ENCODE measurements around the gene SSU72. TPM values are rescaled to one million over a fixed set of nuclear protein-coding genes. Genes with fewer than 3 reads are reported as not detected.

Gene SSU72
- total RNA-seq, 1 experiment from 2014 or later, result 179 TPM

GRCh38 chr1:1597275-1597930 lies 22.7 kb upstream of the SSU72 start:
- H3K14ac ChIP-seq (ENCODE audit: insufficient read depth, low read length), result no peak overlapping the region
- H3T11ph ChIP-seq (ENCODE audit: low read length), result no peak overlapping the region
- H2BK20ac ChIP-seq (ENCODE audit: low read depth, low read length, poor library complexity, severe bottlenecking), result no peak overlapping the region
- H2BK12ac ChIP-seq (ENCODE audit: insufficient read length, low read depth, low read length), result no peak overlapping the region
- H3K79me2 ChIP-seq (ENCODE audit: insufficient read depth, low read length), result no peaks in the 10 kb centered on the region
- Mint-ChIP-seq H3K36me3 (ENCODE audit: insufficient read depth in 1 of 3, low read depth in 3 of 3) (no peaks in the 10 kb centered on the region), H3K27me3 (ENCODE audit: low read depth) (peaks cover 40% of the 10 kb centered on the region), H3K4me3 (peak overlapping the region; percentile 17 to 64; a peak in 2 of 5 replicates), H3K9me3 (no peaks in the 10 kb centered on the region), H3K27ac (no peak overlapping the region), H3K4me1 (peaks cover 4 to 12% of the 10 kb centered on the region in 2 experiments)
- no peak overlapping the region for H2AK5ac ChIP-seq (ENCODE audit: insufficient read length, low read length)
- no peak overlapping the region for H4K5ac ChIP-seq (ENCODE audit: insufficient read length, low read depth, low read length)
- no peak overlapping the region for H4K91ac ChIP-seq (ENCODE audit: insufficient read length, low read depth, low read length)
- DNase-seq, result peak; percentile 77
- H4K8ac ChIP-seq (replicated peaks; ENCODE audit: insufficient read length, low read depth, low read length), result no peak overlapping the region
- no peak overlapping the region for H3K9ac ChIP-seq (ENCODE audit: extremely low read depth, insufficient read length, low read length)
- no peak overlapping the region for H3K18ac ChIP-seq (ENCODE audit: insufficient read length, low read depth, low read length)
- TF ChIP-seq CTCF (conservative IDR thresholded peaks at IDR 0.05), result peak; percentile 57
- no peak overlapping the region for H3K4ac ChIP-seq (ENCODE audit: low read depth, low read length)
- no peak overlapping the region for H3K4me2 ChIP-seq (ENCODE audit: insufficient read depth, insufficient read length, low read length)
- H2AFZ ChIP-seq (ENCODE audit: low read length), result no peak overlapping the region
- no peak overlapping the region for H3K27ac ChIP-seq (ENCODE audit: insufficient read length, low read depth, low read length)
- no peak overlapping the region for H3K23ac ChIP-seq (ENCODE audit: insufficient read length, low read depth, low read length)
- no CpG with 5 or more reads among the region's 16 CpGs for WGBS (ENCODE audit: extremely low coverage, insufficient read length, low lambda C conversion rate)
- no peaks in the 10 kb centered on the region for H3K9me3 ChIP-seq (ENCODE audit: control insufficient read depth, low read depth, low read length)
- H3K4me1 ChIP-seq (ENCODE audit: insufficient read depth, low read length), result no peaks in the 10 kb centered on the region
- no peak overlapping the region for H2BK15ac ChIP-seq (ENCODE audit: low read depth, low read length)
- no peak overlapping the region for H2BK120ac ChIP-seq (ENCODE audit: low read depth, low read length, poor library complexity, severe bottlenecking)
- H4K20me1 ChIP-seq (ENCODE audit: control insufficient read depth, insufficient read depth, insufficient read length), result no peaks in the 10 kb centered on the region
- no peaks in the 10 kb centered on the region for H3K79me1 ChIP-seq (ENCODE audit: insufficient read depth, low read depth, low read length, poor library complexity, severe bottlenecking)
- no peak overlapping the region for H2BK5ac ChIP-seq (ENCODE audit: insufficient read length, low read length)
- H3K56ac ChIP-seq (ENCODE audit: insufficient read length, low read depth, low read length), result no peak overlapping the region
- H3K23me2 ChIP-seq (ENCODE audit: insufficient read length, low read depth, low read length, poor library complexity, severe bottlenecking), result peaks cover 8% of the 10 kb centered on the region
- H3K27me3 ChIP-seq (ENCODE audit: insufficient read depth, low read length), result no peaks in the 10 kb centered on the region; the same call in 1 of the 2 replicates
